Activated CD4-positive, alpha-beta T cell treated with anti-CD3 and anti-CD28 coated beads, Interleukin-2, amount 50 U/mL, for 24 hours (primary cell): ENCODE measurements around the gene CHMP5.

Experiments
- DNase-seq, 2 donors: peaks; one replicate each; pipeline ENCODE4 v3.0.0-alpha.2; 2020; ENCODE audit warnings: low read depth in 1 of 2, low spot score in 1 of 2

The CHMP5 gene

GRCh38 chr9:33264473-33265177 is at the start of gene CHMP5, which contains the start of gene BAG1:
CHMP5 (plus strand) TSS chr9:33265049; CDS start chr9:33265079, 30 bp downstream.
BAG1 (minus strand) TSS chr9:33264708.
- DNase-seq: peak; percentile 99

- DNase-seq: no peak
Observed at GRCh38 chr9:33220681-33221567, 43.9 kb upstream of the CHMP5 start.

- no peak for DNase-seq
Observed at GRCh38 chr9:33221568-33221884, 43.3 kb upstream of the CHMP5 start.

GRCh38 chr9:33222031-33222430 is 42.8 kb upstream of the CHMP5 start:
- DNase-seq: no peak

- DNase-seq: no peak
Observed at GRCh38 chr9:33223696-33224095, 41.2 kb upstream of the CHMP5 start.

- peak; percentile 51 to 73 for DNase-seq
Observed at GRCh38 chr9:33225319-33226147, 39.3 kb upstream of the CHMP5 start.

- no peak for DNase-seq
Observed at GRCh38 chr9:33227008-33227398, 37.8 kb upstream of the CHMP5 start.

GRCh38 chr9:33227741-33228140 is 37.1 kb upstream of the CHMP5 start:
- no peak for DNase-seq

GRCh38 chr9:33228606-33229005 is 36.2 kb upstream of the CHMP5 start:
- no peak for DNase-seq

GRCh38 chr9:33229359-33230114 is 35.3 kb upstream of the CHMP5 start:
- no peak for DNase-seq

GRCh38 chr9:33230756-33231622 is 33.9 kb upstream of the CHMP5 start:
- DNase-seq: no peak

- DNase-seq: no peak
Observed at GRCh38 chr9:33231623-33231942, 33.3 kb upstream of the CHMP5 start.

GRCh38 chr9:33232815-33233214 is 32.0 kb upstream of the CHMP5 start:
- DNase-seq: no peak

GRCh38 chr9:33233626-33234342 is 31.1 kb upstream of the CHMP5 start:
- DNase-seq: no peak

- DNase-seq: no peak
Observed at GRCh38 chr9:33234511-33235467, 30.1 kb upstream of the CHMP5 start.

- DNase-seq: no peak
Observed at GRCh38 chr9:33236571-33236970, 28.3 kb upstream of the CHMP5 start.

- DNase-seq: no peak
Observed at GRCh38 chr9:33239921-33240320, 24.9 kb upstream of the CHMP5 start, which contains the start of gene SPINK4. SPINK4 (plus strand) TSS chr9:33240167; CDS start chr9:33240209, 42 bp downstream.

- no peak for DNase-seq
Observed at GRCh38 chr9:33241298-33241697, 23.6 kb upstream of the CHMP5 start.
